Measurements from ENCODE around the gene BAG2.
A peak's percentile ranks its signal among the peaks of the same experiment; 100 is the strongest.

BAG2 gene

GRCh38 chr6:57222743-57223077 is 50.6 kb downstream of the BAG2 start:
- peak overlapping the region; percentile 100 for H2AFZ ChIP-seq (ENCODE audit: low read length)

GRCh38 chr6:57224769-57225515 is 52.8 kb downstream of the BAG2 start:
- peak overlapping the region; percentile 58 for H2AFZ ChIP-seq (ENCODE audit: low read length)
- H3F3A ChIP-seq (ENCODE audit: low read depth) = no peaks in the 10 kb centered on the region
- H3K4me1 ChIP-seq (ENCODE audit: insufficient read depth, low read length, poor library complexity, severe bottlenecking) = peaks cover 34% of the 10 kb centered on the region
- TF ChIP-seq CTCF (conservative IDR thresholded peaks at IDR 0.05; ENCODE audit: low read length) = no peak
- no peak for TF ChIP-seq EZH2phosphoT487 (IDR thresholded peaks at IDR 0.05; ENCODE audit: borderline replicate concordance)
- peaks cover 20% of the 10 kb centered on the region for H3K79me2 ChIP-seq (ENCODE audit: insufficient read depth, low read length)
- H3K9me2 ChIP-seq (replicated peaks; ENCODE audit: low read depth, low read length) = no peaks in the 10 kb centered on the region
- peak overlapping the region; percentile 56 for H3K4me2 ChIP-seq (ENCODE audit: low read depth, low read length, poor library complexity, severe bottlenecking)
- peak overlapping the region; percentile 22 for H3K4me3 ChIP-seq (ENCODE audit: low read length, poor library complexity, severe bottlenecking)
- peaks cover 3% of the 10 kb centered on the region; the same call in 1 of the 2 replicates for H3K9me3 ChIP-seq (ENCODE audit: insufficient read depth, low read depth, low read length)
- H3K36me3 ChIP-seq (ENCODE audit: insufficient read depth, low read length) = no peaks in the 10 kb centered on the region
- H3K9ac ChIP-seq (ENCODE audit: low read depth, low read length, poor library complexity, severe bottlenecking) = no peak overlapping the region
- peaks cover 5% of the 10 kb centered on the region for H4K20me1 ChIP-seq (ENCODE audit: insufficient read depth, low read length, poor library complexity, severe bottlenecking)
- no peaks in the 10 kb centered on the region for H3K27me3 ChIP-seq (ENCODE audit: insufficient read depth, low read length, poor library complexity, severe bottlenecking)

More at GRCh38 chr6:57222743-57223077, 50.6 kb downstream of the BAG2 start:
- Histone ChIP-seq H3K9me3 (ENCODE audit: insufficient read depth, low read depth, low read length) (peaks cover 3% of the 10 kb centered on the region; the same call in 1 of the 2 replicates), H3K9me2 (replicated peaks; ENCODE audit: low read depth, low read length) (no peaks in the 10 kb centered on the region), H3K9ac (ENCODE audit: low read depth, low read length, poor library complexity, severe bottlenecking) (peak overlapping the region; percentile 82), H3K4me1 (ENCODE audit: insufficient read depth, low read length, poor library complexity, severe bottlenecking) (peaks cover 54% of the 10 kb centered on the region), H3K36me3 (ENCODE audit: insufficient read depth, low read length) (no peaks in the 10 kb centered on the region), H3K4me2 (ENCODE audit: low read depth, low read length, poor library complexity, severe bottlenecking) (peak overlapping the region; percentile 83), H3F3A (ENCODE audit: low read depth) (peaks cover 2% of the 10 kb centered on the region; the same call in 1 of the 2 replicates), H3K4me3 (ENCODE audit: low read length, poor library complexity, severe bottlenecking) (peak overlapping the region; percentile 89), H4K20me1 (ENCODE audit: insufficient read depth, low read length, poor library complexity, severe bottlenecking) (peaks cover 16% of the 10 kb centered on the region), H3K27me3 (ENCODE audit: insufficient read depth, low read length, poor library complexity, severe bottlenecking) (no peaks in the 10 kb centered on the region), H3K79me2 (ENCODE audit: insufficient read depth, low read length) (peaks cover 40% of the 10 kb centered on the region)
- no peak for TF ChIP-seq CTCF (conservative IDR thresholded peaks at IDR 0.05; ENCODE audit: low read length)
- TF ChIP-seq EZH2phosphoT487 (IDR thresholded peaks at IDR 0.05; ENCODE audit: borderline replicate concordance) = no peak

GRCh38 chr6:57226221-57226620 is 54.1 kb downstream of the BAG2 start:
- peaks cover 1% of the 10 kb centered on the region for H4K20me1 ChIP-seq (ENCODE audit: insufficient read depth, low read length, poor library complexity, severe bottlenecking)
- H2AFZ ChIP-seq (ENCODE audit: low read length) = peak overlapping the region; percentile 3; the same call in 1 of the 2 replicates
- H3K9me3 ChIP-seq (ENCODE audit: insufficient read depth, low read depth, low read length) = no peaks in the 10 kb centered on the region
- H3K4me3 ChIP-seq (ENCODE audit: low read length, poor library complexity, severe bottlenecking) = no peak overlapping the region
- H3K79me2 ChIP-seq (ENCODE audit: insufficient read depth, low read length) = peaks cover 8% of the 10 kb centered on the region
- H3K9me2 ChIP-seq (replicated peaks; ENCODE audit: low read depth, low read length) = no peaks in the 10 kb centered on the region
- no peaks in the 10 kb centered on the region for H3F3A ChIP-seq (ENCODE audit: low read depth)
- no peaks in the 10 kb centered on the region for H3K27me3 ChIP-seq (ENCODE audit: insufficient read depth, low read length, poor library complexity, severe bottlenecking)
- no peak overlapping the region for H3K9ac ChIP-seq (ENCODE audit: low read depth, low read length, poor library complexity, severe bottlenecking)
- TF ChIP-seq CTCF (conservative IDR thresholded peaks at IDR 0.05; ENCODE audit: low read length) = no peak
- no peak for TF ChIP-seq EZH2phosphoT487 (IDR thresholded peaks at IDR 0.05; ENCODE audit: borderline replicate concordance)
- H3K36me3 ChIP-seq (ENCODE audit: insufficient read depth, low read length) = no peaks in the 10 kb centered on the region
- no peak overlapping the region for H3K4me2 ChIP-seq (ENCODE audit: low read depth, low read length, poor library complexity, severe bottlenecking)
- H3K4me1 ChIP-seq (ENCODE audit: insufficient read depth, low read length, poor library complexity, severe bottlenecking) = peaks cover 29% of the 10 kb centered on the region
